ENCODE measurements around the gene MEOX2. TPM values are rescaled to one million over a fixed set of nuclear protein-coding genes. Genes with fewer than 3 reads are reported as not detected.

Gene MEOX2
- total RNA-seq, 4 donors from 2014 or later: 0.51 to 16.9 (median 5.7) TPM

DNA sequence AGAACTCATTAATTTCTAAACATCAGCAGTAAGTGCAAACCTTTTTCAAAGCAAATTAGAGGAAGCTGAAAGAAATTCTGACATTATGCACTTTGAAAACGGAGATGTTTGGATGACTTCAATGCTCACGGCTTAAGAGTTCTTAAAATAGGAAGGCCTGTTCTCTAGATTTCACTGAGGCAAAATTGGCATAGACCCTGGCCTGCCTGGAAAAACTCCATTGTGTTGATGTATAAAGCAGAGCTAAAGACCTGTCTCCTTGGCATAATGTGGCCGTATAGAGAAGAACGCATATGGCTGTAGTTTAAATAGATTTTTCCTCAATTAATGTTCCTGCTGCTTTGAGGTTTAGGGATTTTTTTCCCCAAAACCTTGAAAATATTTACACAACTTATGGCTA lies 100.2 kb downstream of the MEOX2 start:
- Histone ChIP-seq H3K27me3 (no peaks in the 10 kb centered on the region), H3K36me3 (no peaks in the 10 kb centered on the region), H3K27ac (no peak overlapping the region), H3K9me3 (no peaks in the 10 kb centered on the region), H3K4me3 (no peak overlapping the region), H3K4me1 (no peaks in the 10 kb centered on the region)
- no peak for DNase-seq
- TF ChIP-seq POLR2A (IDR thresholded peaks at IDR 0.05) (no peak), CTCF (IDR thresholded peaks at IDR 0.05) (no peak)
- intact Hi-C loops (cut with DNase I; ENCODE audit: low total_unique reads): no loop called here

GRCh38 chr7:15584575-15584974 lies 101.9 kb downstream of the MEOX2 start:
- H3K4me3 ChIP-seq: no peak overlapping the region
- intact Hi-C loops (cut with DNase I; ENCODE audit: low total_unique reads): no loop called here
- H3K36me3 ChIP-seq: no peaks in the 10 kb centered on the region
- H3K4me1 ChIP-seq: no peaks in the 10 kb centered on the region
- TF ChIP-seq POLR2A (IDR thresholded peaks at IDR 0.05) (no peak), CTCF (IDR thresholded peaks at IDR 0.05) (no peak)
- H3K9me3 ChIP-seq: no peaks in the 10 kb centered on the region
- H3K27me3 ChIP-seq: no peaks in the 10 kb centered on the region
- H3K27ac ChIP-seq: no peak overlapping the region
- DNase-seq: no peak

DNA sequence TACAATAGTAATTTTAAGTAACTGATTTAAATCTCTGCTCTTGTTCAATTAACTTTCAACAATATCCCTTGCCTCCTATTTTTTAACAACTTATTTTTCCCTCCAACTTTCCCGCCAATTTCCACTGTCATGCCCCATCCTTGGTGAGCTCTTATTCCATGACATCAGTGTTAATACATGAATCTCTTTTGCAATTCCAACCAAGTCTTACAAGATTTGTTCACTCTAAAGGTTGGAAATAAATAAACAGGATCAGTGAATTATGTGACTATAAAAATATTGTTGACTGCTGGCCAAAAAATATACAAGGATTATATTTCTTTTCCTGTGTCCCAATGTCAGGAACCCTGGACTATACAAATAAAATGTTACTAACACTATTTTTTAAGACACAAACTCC lies 103.7 kb downstream of the MEOX2 start:
- Histone ChIP-seq H3K4me1 (no peaks in the 10 kb centered on the region), H3K4me3 (no peak overlapping the region), H3K36me3 (no peaks in the 10 kb centered on the region), H3K9me3 (no peaks in the 10 kb centered on the region), H3K27me3 (no peaks in the 10 kb centered on the region), H3K27ac (no peak overlapping the region)
- TF ChIP-seq CTCF (IDR thresholded peaks at IDR 0.05) (no peak), POLR2A (IDR thresholded peaks at IDR 0.05) (no peak)
- intact Hi-C loops (cut with DNase I; ENCODE audit: low total_unique reads): no loop called here
- no peak for DNase-seq

DNA sequence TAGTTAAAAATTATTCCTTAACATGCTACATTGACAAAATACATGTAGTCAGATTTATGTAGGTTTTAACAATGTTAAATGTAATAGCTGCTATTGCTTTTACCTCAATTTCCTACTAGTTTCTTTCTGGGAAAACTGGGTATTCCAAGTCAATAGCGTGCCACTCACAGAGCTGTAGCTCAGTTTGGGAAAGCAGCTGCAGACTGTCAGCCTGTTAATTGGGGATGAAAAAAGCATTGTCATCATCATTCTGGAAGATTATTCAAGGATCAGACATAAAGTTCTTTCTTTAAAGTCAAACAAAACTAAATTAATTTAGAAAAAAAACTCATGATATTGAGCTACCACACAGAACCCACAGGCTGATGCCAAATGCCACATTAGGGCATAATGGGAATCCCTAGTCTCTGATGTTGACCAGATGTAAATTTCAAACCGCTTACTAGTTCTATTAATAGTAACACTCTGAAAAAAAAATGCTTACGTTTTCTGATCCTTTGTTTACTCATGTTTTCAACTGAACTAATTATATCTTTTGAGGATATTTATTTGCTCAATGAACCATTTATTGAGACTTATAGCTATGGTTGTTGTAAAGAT lies 105.0 kb downstream of the MEOX2 start:
- H3K4me1 ChIP-seq: no peaks in the 10 kb centered on the region
- intact Hi-C loops (cut with DNase I; ENCODE audit: low total_unique reads): no loop called here
- H3K27ac ChIP-seq: no peak overlapping the region
- H3K4me3 ChIP-seq: no peak overlapping the region
- no peak for TF ChIP-seq POLR2A (IDR thresholded peaks at IDR 0.05)
- no peak for TF ChIP-seq CTCF (IDR thresholded peaks at IDR 0.05)
- H3K27me3 ChIP-seq: no peaks in the 10 kb centered on the region
- DNase-seq: no peak
- H3K9me3 ChIP-seq: no peaks in the 10 kb centered on the region
- no peaks in the 10 kb centered on the region for H3K36me3 ChIP-seq

- H3K4me1 ChIP-seq: no peaks in the 10 kb centered on the region
- H3K9me3 ChIP-seq: no peaks in the 10 kb centered on the region
- no peak overlapping the region for H3K27ac ChIP-seq
- DNase-seq: no peak
- H3K27me3 ChIP-seq: no peaks in the 10 kb centered on the region
- intact Hi-C loops (cut with DNase I; ENCODE audit: low total_unique reads): no loop called here
- H3K36me3 ChIP-seq: no peaks in the 10 kb centered on the region
- H3K4me3 ChIP-seq: no peak overlapping the region
- TF ChIP-seq CTCF (IDR thresholded peaks at IDR 0.05) (no peak), POLR2A (IDR thresholded peaks at IDR 0.05) (no peak)
Measured at GRCh38 chr7:15580604-15581351, 105.7 kb downstream of the MEOX2 start.

Measured in uterus (tissue), 4 donors.